ENCODE data around the gene FAM210B. TPM values are rescaled to one million over a fixed set of nuclear protein-coding genes. Genes with fewer than 3 reads are reported as not detected.
A peak's percentile ranks its signal among the peaks of the same experiment; 100 is the strongest.
"Not testable (repeated sequence)": the region's sequence is repeated elsewhere in the genome, so short reads cannot be mapped to it uniquely, and the experiment has no call there.

The FAM210B gene
- total RNA-seq, 4 donors from 2014 or later: 30.8 to 41.5 (median 38.8) TPM

DNA sequence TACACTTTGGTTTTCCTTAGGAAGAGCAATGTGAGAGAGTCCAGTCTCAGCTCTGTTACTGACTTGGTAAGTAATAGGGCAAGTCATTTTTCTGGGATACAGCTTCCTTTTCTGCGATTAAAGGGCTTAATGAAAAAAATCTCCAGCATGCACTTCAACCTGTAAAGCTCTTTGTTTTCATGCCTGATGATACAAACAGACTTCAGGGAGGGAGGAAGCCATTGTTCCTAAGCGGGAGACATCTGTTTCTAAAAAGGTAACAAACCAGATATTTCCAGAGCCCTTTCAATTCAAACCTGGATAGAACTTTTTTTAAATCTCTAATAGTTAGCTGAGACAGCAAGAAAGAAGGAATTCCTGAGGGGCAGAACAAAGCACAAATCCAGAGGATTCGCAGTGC, 48.1 kb downstream of the FAM210B start:
- WGBS, 2 donors: 85 to 87% methylated on average over 3 of the region's 3 CpGs
- no peak overlapping the region for H3K27ac ChIP-seq
- no peaks in the 10 kb centered on the region for H3K9me3 ChIP-seq
- no peak for DNase-seq
- TF ChIP-seq CTCF (IDR thresholded peaks at IDR 0.05) (no peak), POLR2A (IDR thresholded peaks at IDR 0.05) (no peak)
- intact Hi-C loops (cut with DNase I): no loop called here
- no peaks in the 10 kb centered on the region for H3K27me3 ChIP-seq
- H3K4me1 ChIP-seq: no peaks in the 10 kb centered on the region
- H3K4me3 ChIP-seq (replicated peaks in 1 of 3): no peak overlapping the region
- H3K36me3 ChIP-seq: peaks cover 20 to 36% of the 10 kb centered on the region in 2 donors

- intact Hi-C loops (cut with DNase I): no loop called here
- Histone ChIP-seq H3K9me3 (no peaks in the 10 kb centered on the region), H3K36me3 (peaks cover 11 to 14% of the 10 kb centered on the region in 2 donors), H3K27ac (no peak overlapping the region), H3K27me3 (no peaks in the 10 kb centered on the region), H3K4me3 (replicated peaks in 1 of 3) (no peak overlapping the region), H3K4me1 (no peaks in the 10 kb centered on the region)
- DNase-seq: no peak
- TF ChIP-seq CTCF (IDR thresholded peaks at IDR 0.05) (no peak), POLR2A (IDR thresholded peaks at IDR 0.05) (no peak)
- WGBS, 2 donors: 88 to 93% methylated on average over 5 of the region's 5 CpGs
Observed at GRCh38 chr20:56409521-56409920, 50.7 kb downstream of the FAM210B start.

DNA sequence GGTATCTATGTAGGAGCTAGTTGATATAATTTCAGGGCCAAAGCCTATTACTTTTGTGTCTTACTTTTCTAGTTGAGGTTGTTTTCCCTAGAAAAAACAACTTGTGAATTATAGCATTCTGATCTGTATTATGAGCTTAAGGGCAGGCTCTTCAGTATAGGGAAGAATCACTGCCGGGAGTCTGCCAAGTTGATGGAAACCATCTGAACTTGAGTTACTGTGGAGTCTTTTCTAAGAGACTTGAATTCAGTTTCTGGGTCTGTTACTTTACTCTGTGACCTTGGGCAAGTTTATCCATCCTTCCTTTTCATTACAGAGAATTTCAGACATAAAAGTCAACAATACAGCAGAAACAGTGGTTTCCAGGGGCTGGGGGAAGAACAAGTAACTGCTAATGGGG, 51.2 kb downstream of the FAM210B start:
- no peak for DNase-seq
- H3K27me3 ChIP-seq: no peaks in the 10 kb centered on the region
- H3K36me3 ChIP-seq: peaks cover 11 to 14% of the 10 kb centered on the region in 2 donors
- no peak for TF ChIP-seq CTCF (IDR thresholded peaks at IDR 0.05)
- no peak for TF ChIP-seq POLR2A (IDR thresholded peaks at IDR 0.05)
- no peak overlapping the region for H3K4me3 ChIP-seq (replicated peaks in 1 of 3)
- no peaks in the 10 kb centered on the region for H3K4me1 ChIP-seq
- H3K27ac ChIP-seq: no peak overlapping the region
- 86 to 100% methylated on average over 1 of the region's 1 CpG for WGBS, 2 donors
- intact Hi-C loops (cut with DNase I): no loop called here
- no peaks in the 10 kb centered on the region for H3K9me3 ChIP-seq

DNA sequence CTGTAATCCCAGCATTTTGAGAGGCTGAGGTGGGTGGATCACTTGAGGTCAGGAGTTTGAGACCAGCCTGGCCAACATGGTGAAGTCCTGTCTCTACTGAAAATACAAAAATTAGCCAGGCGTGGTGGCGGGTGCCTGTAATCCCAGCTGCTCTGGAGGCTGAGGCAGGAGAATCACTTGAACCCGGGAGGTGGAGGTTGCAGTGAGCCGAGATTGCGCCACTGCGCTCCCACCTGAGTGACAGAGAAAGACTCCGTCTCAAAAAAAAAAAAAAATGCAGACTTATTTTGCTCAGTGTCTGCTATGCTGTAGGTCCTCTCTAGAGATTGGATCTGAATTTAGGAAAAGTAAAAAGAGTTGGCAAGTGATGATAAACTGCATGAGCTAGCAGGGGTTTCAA, 52.5 kb downstream of the FAM210B start:
- H3K9me3 ChIP-seq; H3K27ac ChIP-seq; H3K4me1 ChIP-seq; H3K27me3 ChIP-seq; intact Hi-C loops (cut with DNase I); DNase-seq; H3K4me3 ChIP-seq (replicated peaks in 1 of 3): not testable (repeated sequence)
- WGBS, 2 donors: 92 to 93% methylated on average over 7 of the region's 7 CpGs
- peaks cover 11 to 14% of the 10 kb centered on the region in 2 donors for H3K36me3 ChIP-seq

GRCh38 chr20:56411759-56412472, 53.1 kb downstream of the FAM210B start, which contains the start of gene CASS4:
CASS4 (plus strand) TSS chr20:56412260; CDS start chr20:56412459, 199 bp downstream.
- H3K4me1 ChIP-seq: no peaks in the 10 kb centered on the region
- no peak for TF ChIP-seq CTCF (IDR thresholded peaks at IDR 0.05)
- TF ChIP-seq POLR2A (IDR thresholded peaks at IDR 0.05): no peak
- 58 to 62% methylated on average over 10 of the region's 10 CpGs for WGBS, 2 donors
- no peak for DNase-seq
- intact Hi-C loops (cut with DNase I): no loop called here
- H3K9me3 ChIP-seq: no peaks in the 10 kb centered on the region
- H3K4me3 ChIP-seq (replicated peaks in 1 of 3): no peak within 1 kb of the TSS
- peaks cover 9 to 11% of the 10 kb centered on the region in 2 donors for H3K36me3 ChIP-seq
- peak within 1 kb of the TSS in 2 of 3 donors; percentile 7 to 11 for H3K27ac ChIP-seq
- no peaks in the 10 kb centered on the region for H3K27me3 ChIP-seq

All from thyroid gland (tissue), 4 donors.